Stimulated activated CD8-positive, alpha-beta memory T cell treated with anti-CD3 and anti-CD28 coated beads, Interleukin-15, amount 100 ng/mL, for 24 hours (primary cell): ENCODE measurements around the gene GULP1.
"Not testable (repeated sequence)": the region's sequence is repeated elsewhere in the genome, so short reads cannot be mapped to it uniquely, and the experiment has no call there.

Source experiments
- DNase-seq: peaks from one replicate; pipeline ENCODE4 v3.0.0-alpha.2; 2020; ENCODE audit warnings: low read depth

GULP1 gene

GRCh38 chr2:188416367-188416766 lies 124.7 kb downstream of the GULP1 start:
- no peak for DNase-seq

- no peak for DNase-seq
These were observed 131.1 kb downstream of the GULP1 start for GRCh38 chr2:188422726-188423125.

DNA sequence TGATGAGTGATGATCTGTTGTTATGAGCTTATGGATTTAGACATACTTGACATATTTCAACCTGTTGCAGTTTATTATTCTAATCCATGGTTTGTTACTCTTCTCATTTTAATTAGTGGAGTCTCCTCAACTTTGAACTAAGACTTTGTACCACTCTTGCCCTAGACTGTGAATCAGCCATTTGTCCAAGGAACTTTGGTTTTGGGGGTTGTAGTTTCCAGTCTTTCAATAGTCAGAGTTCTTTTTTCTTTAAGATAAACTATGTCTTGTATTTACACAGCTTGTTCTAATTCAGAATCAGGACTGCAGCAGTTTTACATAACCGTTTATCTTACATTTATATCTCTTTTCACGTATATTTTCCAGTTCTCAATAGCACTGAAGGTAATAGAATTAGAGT lies 133.6 kb downstream of the GULP1 start:
- no peak for DNase-seq

GRCh38 chr2:188426121-188426520 lies 134.4 kb downstream of the GULP1 start:
- DNase-seq = no peak

DNA sequence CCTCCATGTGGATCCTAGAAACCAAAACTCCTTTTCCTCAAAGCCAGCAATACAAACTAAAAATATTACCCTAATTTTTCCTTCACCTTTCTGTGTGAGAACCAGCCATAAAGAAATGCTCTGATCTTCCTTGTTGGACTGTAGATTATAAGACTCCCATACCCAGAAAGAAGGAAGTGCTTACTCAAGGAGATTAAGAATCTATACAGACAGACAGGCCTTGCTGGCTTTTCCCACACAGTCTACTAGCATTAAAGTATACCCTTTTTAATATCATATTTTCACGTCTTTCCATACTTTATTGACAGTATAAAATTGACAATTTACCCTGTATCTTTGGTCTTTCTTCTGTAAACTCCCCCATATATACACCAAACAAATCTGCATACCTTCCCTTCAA lies 139.0 kb downstream of the GULP1 start:
- DNase-seq = no peak

GRCh38 chr2:188434018-188434417 lies 142.3 kb downstream of the GULP1 start:
- no peak for DNase-seq

DNA sequence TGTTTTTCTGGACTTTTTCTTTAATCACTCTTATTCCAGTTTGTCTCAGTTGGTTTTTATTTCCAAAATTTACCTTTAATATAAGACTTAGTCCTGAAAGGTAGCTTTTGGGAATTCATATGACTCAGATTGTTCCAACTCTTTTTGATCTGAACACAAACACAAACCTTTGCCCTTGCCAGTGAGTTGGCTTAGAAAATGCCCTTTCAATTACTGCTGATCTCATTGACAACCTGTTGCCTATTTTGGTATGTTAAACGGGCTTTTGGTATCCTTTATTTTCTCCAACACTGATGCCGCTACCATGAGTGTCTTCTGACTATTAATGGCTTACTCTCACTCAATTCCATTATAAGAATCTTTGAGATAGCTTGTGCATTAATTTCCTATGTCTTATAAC lies 143.4 kb downstream of the GULP1 start:
- no peak for DNase-seq

GRCh38 chr2:188437537-188437936 lies 145.9 kb downstream of the GULP1 start:
- DNase-seq = no peak

- DNase-seq = no peak
These were observed 148.3 kb downstream of the GULP1 start for GRCh38 chr2:188439986-188440385.

GRCh38 chr2:188440849-188441248 lies 149.2 kb downstream of the GULP1 start:
- no peak for DNase-seq

- no peak for DNase-seq
These were observed 149.7 kb downstream of the GULP1 start for GRCh38 chr2:188441288-188441947.

- DNase-seq = no peak
These were observed 151.5 kb downstream of the GULP1 start for GRCh38 chr2:188443207-188443606.

GRCh38 chr2:188444106-188444835 lies 152.6 kb downstream of the GULP1 start:
- no peak for DNase-seq

DNA sequence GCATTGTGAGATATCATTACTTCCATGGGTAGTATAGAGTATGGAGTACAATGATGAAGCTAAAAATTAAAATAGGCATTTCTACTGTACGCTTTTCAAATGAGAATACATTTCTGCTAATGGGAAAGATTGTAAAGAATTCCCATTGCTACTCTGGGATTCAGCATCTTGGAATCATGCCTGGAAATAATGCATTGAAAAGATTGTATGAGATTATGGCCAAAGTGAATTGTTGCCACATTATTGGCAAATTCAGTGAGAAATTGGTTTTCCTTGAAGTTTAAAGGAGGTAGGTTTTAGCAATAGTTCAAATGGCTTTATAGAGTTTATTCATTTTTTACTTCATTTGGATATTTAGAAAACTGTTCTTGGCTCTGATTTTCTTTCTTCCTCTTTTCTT lies 157.9 kb downstream of the GULP1 start:
- no peak for DNase-seq

DNA sequence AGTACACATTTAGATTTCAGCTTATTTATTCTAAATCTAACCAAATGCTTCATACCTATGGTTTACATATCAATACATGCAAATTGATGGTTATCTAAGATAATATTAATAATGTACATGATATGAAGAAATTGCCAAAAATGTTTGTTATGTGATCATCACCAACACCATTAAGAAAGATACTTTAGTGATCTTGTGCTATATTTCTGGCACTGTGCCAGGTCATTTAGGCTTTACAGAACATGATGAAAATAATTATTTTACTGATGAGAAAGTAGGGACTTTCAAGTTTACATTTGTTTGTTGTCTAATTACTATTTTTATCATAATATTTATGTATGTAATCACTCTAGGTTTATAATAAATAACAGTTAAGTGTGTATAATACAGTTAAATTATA lies 158.3 kb downstream of the GULP1 start:
- no peak for DNase-seq

DNA sequence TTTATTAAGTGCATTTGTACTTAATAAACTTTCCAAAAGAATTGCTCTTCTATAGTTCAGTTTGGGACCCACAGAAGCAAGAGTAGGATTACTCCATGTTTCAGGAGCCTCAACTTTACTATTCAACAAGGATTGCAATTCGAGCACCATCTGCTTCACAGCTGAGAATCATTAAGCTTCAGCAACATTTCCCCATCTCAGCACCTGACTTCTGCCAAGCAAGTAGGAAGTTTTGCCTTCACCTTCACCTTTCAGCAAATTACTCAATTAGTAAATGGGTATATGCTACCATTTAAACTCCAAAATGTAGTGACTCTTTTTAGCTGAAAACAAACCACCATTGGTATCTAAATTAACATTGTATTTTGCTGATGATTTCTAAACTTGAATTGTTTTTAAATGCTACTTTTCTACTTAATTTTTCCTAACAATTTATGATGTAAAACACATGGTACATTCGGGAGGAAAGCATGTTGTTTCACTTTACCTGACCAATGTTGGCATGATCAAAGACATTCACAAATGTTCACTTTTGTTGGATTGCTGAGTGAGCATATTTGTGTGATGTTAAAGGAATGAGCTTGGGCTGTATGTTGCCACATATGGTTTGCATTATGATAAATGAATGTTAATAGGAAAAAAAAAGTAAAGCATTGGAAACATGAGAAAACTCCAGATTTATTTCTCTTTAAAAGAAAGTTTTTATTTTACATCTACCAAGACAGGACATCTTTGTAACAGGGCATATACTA lies 159.2 kb downstream of the GULP1 start:
- DNase-seq = no peak

DNA sequence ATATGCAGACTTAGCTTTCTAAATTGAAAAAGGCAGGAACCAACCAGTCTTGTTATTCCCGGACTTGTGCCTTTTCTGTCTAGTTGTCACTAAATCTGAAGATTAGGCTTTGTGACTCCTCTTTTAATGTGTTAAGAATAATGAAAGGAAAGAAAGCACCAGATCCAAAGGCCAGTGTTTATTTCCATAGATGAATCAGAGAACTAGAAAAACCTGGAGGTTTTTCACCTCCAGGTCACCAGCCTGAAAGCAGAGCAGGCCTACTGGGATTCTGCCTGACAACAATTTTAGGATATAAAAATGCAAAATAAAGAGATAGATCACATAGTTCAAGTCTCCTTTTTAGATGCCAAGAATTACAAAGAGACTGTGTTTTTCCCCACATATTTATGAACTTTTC lies 160.4 kb downstream of the GULP1 start:
- no peak for DNase-seq

- no peak for DNase-seq
These were observed 164.6 kb downstream of the GULP1 start for GRCh38 chr2:188456114-188456909.

- DNase-seq = no peak
These were observed 167.4 kb downstream of the GULP1 start for GRCh38 chr2:188459061-188459460.

GRCh38 chr2:188466078-188466477 lies 174.4 kb downstream of the GULP1 start:
- DNase-seq = not testable (repeated sequence)

GRCh38 chr2:188466761-188467160 lies 175.1 kb downstream of the GULP1 start:
- no peak for DNase-seq

DNA sequence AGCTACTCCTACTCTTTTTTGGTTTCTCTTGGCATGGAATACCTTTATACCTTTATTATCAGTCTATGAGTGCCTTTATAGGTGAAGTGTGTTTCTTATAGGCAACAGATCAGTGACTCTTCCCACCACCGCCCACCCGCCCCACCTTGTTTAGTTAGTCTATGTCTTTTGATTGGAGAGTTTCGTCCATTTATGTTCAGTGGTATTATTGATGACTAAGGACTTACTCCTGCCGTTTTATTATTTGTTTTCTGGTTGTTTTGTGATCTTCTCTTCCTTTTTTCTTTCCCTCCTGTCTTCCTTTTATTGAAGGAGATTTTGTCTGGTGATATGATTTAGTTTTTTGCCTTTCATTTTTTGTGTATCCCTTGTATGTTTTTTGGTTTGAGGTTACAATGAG lies 179.5 kb downstream of the GULP1 start:
- no peak for DNase-seq
